HG02571 (cell line): ENCODE results near the gene CBX8.

Experiments
- ATAC-seq: cut with Tn5 transposase; IDR thresholded peaks from one replicate; pipeline ENCODE4 v1.9.1; 2021; ENCODE audit warnings: mild to moderate bottlenecking, moderate library complexity; ENCODE audit not compliant: unreplicated experiment

The CBX8 gene

DNA sequence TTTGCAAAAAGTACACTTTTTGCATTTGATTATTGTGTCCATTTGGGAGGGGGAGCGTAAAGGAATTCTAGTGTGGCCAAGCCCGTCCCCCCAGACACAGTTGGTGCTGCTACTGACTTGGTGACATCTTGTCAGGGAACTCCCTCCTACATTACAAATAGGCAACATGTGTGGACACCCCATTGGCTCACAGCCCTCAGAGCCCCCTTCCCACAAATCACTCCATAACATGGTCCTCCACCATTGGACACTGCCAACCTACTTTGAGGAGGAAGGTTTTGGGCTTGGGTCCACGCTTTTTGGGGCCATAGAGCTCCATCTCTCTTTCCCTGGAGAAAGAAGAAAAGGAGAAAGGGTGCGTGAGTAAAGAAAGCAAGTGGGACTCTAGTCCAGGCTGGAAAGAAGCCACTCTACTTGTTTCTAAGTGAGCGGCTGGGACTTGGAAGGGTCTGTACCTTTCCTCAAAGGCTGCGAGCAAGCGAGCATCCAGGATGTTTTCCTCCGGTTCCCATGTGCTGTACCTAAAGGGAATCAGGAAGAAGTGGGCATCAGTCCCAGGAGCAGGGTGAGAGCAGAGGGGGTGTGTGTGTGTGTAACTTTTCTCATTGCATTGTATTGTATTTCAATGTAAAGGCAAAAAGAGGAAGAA, 958 bp downstream of the CBX8 start:
- no peak for ATAC-seq

DNA sequence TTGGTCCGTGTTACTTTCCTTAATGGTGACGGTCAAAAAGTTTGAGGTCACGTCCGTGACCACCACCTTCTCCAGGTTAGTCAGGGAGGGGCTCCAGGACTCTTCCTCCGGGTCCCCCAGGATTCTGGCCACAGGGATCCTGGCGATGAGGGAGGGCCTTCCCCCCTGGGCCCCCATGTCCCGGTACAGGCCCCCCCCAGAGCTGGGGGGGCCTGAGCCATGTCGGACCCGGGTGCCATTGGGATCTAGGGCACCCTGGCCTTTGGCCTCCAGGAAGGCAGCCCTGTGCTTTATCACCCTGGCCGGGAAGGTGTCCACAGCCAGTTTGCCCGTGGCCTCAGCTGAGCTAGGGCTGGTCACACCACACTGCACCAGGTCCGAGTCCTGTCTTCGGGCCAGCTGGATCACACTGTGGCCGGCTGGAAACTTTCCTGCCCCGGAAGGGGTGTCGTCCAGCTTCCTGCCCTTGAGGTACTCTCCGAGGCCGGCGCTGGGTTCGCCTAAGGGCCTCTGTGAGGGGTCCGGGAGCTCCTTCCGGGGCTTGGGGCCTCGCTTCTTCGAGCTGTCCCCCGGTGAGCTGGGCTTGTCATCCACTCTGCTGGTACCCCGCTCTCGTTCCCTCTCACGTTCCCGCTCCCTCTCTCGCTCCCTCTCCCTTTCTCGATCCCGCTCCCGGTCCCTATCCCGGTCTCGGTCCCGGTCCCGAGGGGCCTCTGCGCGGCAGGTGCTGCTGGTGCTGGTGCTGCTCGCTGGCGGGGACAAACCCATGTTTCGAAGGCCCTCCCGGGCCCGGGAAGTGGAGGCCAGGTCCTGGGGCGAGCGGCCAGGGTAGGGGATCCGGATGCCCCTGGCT, 2.0 kb downstream of the CBX8 start:
- no peak for ATAC-seq

DNA sequence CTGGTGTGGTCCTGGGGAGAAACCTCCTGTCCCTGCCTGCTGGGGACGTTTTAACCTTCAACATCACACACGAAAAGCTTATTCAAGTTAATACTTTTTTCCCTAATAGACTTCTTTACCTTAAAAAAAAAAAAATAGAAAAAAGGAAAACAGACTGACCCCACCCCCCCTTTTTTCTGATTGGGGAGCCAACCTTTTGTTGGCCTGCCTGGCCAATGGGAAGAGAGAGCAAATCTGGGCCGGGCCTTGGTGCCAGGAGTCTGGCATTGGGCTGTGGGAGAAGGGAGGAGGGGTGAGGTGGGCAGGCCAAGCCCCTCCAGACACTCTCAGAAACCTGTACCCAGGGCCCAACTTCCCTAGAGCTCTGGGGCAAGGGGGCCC, 3.0 kb downstream of the CBX8 start:
- ATAC-seq = no peak

DNA sequence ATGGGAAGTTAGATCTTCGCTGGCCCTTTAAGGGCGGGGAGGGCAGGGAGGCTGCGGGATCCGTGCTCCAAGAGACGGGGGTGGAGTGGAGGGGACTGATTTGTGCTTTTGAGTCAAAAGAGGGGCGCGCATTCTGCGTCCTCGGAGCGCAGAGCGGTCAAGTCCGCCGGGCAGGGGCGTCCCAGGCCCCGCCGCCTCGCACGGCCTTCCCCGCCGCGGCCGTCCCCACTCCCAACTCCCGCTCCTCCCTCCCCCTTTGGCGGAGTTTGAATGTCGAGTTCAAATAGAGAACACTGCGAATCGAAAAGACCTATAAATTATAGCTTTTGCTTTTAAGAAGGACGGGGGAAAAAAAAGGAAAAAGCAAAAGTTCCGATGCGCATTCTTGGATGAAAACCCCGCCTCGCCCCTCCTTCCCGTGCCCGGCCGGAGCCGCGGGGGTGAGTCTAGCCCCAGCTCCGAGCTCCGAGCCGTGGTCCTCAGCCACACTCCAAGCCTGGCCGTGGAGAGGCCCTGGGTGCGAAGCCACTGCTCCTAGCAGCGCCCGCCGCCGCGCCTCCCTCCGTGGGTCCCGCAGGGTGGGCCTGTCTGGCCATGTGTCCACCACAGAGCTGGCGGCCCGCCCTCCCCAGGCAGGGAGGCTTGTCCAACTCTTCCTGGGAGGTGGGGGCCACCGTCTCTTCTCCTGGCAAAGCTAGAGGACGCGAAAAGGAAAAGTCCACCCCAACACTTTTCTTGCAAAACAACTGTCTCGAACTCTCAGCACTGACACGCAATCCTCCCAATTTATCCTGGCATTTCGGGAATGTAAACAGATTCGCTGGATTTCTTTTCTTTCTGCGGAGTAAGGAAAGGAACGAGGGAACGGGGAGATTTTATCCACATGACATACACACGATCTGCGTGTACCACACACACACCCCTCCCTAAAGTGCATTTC, 3.6 kb downstream of the CBX8 start:
- ATAC-seq = no peak

DNA sequence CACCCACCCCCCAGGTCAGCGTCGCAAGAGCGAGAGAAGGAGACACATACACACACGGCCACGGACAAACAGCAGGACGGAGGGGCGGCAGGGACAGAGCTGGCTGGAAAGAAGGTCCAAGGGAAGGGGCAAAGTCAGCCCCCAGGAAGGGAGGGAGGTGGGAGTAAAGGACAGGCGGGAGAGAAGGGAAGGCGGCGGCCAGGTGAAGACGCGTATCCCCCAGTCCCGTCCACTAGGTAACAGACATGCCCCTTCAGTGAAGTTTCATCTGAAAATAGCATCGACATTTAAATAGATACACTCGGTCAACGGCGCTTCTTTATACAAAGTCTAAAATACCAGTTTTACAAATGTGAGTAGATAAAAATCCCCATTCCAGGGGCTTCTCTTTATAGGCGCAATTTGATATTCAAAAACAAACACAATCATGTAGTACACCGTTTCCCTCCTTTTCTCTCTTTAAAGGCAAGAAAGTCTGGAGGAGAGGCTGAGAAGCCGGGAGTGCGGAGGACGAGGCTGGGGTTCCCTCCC, 4.5 kb downstream of the CBX8 start:
- no peak for ATAC-seq

DNA sequence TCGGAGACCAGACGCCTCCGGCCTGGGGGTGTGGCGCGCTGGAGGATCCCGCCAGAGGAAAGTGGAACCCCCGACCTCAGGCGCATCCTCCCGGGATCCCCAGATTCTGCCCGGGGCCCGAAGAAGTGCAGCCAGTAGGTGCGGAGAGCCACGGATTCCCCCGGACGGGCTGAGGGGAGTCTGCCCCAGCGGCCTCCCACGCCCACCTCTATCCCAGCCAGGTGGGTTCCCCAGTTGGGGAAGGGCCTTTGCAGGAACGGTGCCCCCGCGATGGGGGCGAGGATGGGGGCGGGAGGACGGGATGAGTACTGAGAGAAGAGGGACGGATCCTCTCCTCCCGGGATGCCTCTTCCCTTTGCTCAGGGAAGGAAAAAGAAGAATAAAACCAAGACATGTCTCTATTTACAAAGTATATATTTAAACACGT, 5.1 kb downstream of the CBX8 start:
- no peak for ATAC-seq

DNA sequence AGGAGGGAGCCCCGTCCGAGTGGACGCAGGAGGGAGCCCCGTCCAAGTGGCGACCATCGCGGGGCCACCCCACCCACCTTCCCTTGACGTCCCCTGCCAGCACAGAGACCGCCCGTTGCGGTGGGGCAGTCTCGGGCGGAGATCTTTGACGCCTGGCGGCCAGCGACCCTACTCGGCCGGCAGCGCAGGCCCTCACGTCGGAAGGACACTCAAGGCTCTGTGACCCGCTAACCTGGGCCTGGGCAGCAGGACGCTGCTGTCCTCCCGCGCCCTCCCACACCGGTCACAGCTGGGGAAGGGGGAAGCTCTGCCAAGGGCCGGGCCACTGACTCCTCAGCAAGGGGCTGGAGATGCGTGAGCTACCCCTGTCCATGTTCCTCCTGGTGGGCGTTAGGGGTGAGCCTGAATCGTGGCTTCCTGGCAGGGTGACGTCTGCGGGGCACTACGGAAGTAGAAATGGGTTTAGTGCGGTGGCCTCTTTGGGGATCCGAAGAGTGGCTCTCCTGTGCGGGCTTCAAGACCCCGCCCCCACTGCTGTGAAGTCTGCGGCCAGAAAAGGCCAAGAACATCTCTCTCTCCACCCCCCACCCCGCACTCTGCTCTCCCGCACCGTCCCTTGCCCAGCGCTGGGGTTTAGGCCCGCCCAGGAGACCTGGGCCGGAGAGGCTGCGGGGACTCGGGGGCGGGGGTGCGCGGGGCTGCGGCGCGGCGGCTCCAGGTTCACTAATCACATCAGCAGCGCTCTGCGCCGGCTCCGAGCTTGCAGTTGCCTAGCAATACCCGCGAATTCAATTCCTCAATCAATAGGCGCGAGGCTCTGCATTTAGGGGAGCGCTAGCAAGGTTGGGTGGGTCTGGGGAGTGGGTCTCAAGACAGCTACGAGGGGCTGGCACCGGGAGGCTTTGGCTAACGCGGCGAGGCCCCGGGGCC, 5.8 kb downstream of the CBX8 start:
- ATAC-seq = no peak

DNA sequence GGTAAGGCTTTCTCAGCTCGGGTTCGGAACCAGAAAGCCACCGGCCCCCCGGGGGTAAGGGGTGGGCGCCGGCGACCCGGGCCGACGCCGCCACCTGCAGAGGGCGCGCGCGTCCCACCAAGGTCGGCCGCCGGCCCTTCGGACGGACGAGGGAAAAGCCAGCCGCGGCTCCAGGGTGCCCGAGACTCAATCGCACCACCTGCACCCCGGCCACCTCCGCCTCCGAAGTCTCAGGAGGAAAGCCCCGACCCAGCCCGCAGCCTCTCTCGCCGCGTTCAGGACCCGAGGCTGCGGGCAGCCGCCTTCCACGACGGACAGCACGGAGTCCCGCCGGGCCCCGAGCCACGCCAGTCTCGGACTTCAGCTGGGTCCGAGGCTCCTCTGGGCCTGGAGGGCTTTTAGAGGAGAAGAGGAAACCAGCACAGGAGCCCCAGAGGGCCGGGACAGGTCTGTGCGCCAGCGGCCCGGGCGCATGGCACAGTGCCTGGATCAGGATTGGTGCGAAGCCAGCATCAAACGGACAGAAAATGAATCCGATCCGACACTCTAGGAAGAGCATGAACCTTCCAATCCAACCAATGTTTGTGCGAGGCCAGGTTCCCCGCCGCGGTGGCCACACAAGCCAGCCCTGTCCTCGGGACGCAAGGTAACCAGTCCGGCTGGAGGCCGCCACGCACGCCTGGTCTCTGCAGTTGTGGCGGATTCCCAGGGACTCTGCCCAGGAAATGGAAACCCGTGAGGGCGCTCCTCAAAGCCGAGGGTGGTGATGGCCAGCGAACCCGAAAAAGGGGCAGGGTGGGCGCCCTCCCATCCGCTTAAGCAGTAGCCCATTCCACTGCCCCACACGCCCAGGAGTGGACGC, 6.7 kb downstream of the CBX8 start:
- ATAC-seq = no peak

DNA sequence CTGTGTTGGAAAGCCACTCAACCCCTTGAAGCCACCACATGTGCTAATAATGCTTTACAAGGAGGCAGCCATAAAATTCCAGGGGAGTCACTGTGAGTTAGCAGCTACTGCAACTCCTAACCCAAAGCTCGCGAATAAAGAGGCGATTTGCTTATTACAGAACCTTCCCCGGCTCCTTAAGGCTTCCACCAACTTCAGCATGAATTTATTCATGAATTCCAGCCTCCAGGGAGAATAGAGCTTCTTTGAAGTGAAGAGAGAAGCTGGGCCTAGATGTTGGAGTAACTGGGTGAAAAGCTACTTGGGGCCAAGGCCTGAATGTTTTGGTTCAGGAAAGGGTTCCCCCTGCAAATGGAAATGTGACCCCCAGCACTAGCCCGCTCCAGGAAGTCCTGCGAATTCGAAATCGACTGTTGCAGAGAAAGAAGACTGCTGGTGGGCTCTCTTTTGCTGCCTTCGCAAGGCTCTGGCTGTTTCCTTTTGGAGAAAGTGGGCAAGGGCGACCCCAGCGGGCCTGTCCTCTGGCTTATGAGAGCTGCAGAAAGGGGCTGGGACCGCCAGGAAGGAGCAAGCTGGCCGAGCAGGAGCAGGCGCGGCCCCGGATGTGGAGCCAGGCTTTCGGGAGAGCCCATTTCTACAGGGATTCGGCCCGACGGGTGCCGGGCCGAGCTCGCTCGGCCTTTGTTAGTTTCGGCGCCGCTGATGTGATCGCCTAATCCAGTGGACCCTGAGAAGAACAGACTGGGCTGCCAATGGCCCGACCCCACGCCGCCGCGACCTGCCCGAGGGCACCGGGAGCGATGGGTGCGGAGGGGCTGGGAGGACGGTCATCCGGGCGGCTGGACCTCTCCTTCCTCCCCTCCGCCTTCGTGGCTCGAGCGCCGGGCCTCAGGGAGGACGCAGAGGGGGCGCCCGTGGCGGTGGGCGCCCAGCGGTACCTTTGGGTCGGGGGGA, 7.6 kb downstream of the CBX8 start:
- no peak for ATAC-seq

DNA sequence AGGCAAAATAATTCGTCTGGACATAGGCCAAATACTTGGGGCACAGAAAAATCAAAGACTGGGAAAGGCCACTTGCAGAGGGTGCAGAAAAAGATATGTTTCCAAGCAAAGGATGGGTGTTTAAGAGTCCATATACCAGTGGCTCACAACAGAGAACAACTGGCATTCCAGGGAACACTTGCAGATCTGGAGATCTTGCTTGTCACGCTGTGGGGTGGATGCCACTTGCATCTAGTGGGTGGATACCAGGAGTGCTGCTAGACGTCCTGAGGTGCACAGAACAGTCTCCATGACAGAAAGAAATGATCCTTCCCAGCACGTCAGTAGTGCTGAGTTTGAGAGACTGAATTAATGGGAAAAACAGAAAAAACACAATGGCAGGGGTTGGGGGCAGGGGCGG, 8.4 kb downstream of the CBX8 start:
- no peak for ATAC-seq

DNA sequence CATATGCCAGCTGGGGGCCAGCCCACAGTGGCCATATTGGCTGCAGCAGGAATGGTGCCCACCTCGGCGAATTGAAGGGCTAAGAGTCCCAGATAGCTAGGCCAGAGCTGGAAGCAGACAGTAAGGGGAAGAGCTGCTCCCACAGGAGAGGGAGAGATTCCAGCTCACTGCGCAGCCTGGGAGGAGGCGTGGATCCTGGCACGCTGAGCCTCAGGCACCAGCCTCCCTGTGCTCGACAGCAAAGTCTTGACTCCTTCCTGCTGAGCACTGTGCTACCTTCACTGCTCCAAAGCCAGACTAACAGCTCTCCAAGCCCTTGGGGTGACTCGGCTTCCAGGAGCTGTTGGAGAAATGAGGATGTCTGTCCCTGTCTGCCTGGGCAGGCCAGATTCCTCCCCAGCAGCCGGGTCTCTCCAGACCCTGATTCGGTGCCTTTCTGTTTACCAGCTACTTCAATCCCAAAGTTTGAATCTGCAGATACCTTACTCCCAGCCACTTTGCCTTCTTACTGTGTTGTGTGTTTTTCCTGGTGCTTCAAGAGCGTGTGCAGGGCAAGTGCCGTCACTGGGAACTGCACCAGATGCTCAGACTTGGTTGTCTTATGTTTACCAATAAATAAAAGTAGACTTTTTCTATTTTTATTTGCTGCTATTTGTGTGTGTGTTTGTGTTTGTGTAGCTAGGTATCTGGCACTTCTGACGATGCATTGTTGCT, 9.8 kb downstream of the CBX8 start:
- no peak for ATAC-seq

DNA sequence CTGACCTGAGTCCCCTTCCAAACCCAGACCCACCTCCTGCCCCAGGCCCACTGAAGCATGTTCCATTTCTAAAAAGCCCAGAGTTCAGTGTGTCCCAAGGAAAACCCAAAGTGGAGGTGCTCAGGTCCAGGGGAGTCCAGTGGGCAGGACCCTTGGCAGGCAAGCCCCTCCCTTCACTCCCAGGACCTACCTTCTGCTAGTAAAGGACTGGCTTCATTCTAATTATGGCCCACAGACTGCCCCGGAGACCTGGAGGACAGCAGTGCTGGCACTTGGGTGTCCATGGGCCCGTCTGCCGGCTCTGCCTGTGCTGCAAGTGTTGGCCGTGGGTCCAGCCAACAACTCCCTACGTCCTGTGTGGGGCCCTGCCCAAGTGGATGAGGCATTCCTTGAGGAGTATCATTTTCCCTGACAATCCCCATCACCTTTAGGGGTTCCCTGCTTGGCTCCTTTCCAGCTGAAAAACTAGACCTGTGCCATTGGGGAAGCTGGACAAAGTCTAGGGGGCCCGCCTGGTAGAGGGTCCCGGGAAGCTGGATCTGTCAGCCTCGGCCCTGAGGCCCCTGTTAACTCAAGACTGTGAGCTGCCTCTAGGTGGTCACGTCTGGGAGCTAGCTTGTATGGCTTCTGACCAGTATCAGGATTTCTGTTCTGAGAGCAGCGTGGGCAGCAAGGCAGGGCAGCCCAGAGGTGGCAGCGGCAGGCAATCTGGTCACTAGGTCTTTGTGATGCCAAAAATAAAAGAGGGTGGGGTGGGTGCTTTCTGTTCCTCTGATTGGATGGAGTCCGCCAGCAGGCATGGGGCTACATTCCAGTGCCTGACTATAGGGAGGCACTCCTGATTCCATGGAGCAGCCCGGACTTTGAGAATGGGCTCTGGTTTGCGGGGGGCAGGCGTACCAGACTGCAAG, 10.7 kb downstream of the CBX8 start:
- no peak for ATAC-seq

DNA sequence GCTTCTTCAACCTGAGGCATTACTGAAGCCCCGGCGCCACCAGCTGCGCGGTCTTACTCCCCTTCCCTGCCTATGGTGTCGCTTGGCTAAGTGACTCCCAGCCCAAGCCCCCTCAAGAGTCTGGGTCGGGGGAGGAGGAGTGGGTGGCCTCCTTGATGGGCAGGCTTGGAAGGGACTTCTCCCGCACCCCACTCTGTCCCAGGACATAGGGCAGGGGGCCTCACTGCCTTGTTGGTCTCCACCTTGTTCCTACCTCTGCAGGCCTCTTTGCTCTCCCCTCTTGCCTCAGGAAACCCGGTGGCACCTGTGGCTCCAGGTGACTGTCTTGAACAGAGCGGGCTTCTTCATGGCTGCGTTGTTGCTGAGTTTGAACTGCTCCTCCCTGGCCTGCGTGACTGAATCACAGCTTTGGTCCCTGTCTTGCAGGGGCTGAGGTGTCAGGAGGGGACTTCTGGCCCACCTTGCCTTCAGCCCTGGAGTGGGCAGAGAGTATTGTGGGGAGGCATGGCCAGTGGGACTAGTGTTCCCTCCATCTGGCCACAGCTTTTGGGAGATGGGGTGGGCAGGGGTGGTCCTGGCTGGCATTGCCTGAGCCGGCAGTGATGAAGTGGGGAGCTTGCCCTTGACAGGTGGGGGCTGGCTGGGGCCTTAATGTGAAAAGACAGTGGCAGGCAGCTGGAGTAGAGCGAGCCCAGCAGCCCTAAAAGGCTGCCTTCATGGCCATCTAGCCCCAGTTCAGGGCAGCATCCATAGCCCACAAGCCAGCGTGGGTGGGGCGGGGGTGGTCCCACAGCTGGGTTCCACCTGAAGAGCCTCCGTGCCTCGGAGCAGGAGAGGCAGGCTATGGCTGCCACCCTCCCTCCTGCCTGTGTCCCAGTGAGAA, 11.6 kb downstream of the CBX8 start:
- ATAC-seq = no peak

DNA sequence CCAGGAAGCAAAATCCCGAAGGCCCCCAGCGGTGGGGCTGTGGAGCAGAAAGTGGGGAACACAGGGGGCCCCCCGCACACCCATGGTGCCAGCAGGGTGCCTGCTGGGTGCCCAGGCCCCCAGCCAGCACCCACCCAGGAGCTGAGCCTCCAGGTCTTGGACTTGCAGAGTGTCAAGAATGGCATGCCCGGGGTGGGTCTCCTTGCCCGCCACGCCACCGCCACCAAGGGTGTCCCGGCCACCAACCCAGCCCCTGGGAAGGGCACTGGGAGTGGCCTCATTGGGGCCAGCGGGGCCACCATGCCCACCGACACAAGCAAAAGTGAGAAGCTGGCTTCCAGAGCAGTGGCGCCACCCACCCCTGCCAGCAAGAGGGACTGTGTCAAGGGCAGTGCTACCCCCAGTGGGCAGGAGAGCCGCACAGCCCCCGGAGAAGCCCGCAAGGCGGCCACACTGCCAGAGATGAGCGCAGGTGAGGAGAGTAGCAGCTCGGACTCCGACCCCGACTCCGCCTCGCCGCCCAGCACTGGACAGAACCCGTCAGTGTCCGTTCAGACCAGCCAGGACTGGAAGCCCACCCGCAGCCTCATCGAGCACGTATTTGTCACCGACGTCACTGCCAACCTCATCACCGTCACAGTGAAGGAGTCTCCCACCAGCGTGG, 12.4 kb downstream of the CBX8 start:
- no peak for ATAC-seq

DNA sequence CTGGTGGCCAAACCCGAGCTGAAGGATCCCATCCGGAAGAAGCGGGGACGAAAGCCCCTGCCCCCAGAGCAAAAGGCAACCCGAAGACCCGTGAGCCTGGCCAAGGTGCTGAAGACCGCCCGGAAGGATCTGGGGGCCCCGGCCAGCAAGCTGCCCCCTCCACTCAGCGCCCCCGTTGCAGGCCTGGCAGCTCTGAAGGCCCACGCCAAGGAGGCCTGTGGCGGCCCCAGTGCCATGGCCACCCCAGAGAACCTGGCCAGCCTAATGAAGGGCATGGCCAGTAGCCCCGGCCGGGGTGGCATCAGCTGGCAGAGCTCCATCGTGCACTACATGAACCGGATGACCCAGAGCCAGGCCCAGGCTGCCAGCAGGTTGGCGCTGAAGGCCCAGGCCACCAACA, 13.0 kb downstream of the CBX8 start:
- ATAC-seq = no peak
